ENCODE measurements around the gene IL1RN. TPM values are rescaled to one million over a fixed set of nuclear protein-coding genes. Genes with fewer than 3 reads are reported as not detected.
A peak's percentile ranks its signal among the peaks of the same experiment; 100 is the strongest.

The IL1RN gene
- total and polyA plus RNA-seq, 2 of the 13 experiments (the other 11 are each of a cell fraction or from before 2014, with no cell fraction given) = 21.2 to 101 TPM

DNA sequence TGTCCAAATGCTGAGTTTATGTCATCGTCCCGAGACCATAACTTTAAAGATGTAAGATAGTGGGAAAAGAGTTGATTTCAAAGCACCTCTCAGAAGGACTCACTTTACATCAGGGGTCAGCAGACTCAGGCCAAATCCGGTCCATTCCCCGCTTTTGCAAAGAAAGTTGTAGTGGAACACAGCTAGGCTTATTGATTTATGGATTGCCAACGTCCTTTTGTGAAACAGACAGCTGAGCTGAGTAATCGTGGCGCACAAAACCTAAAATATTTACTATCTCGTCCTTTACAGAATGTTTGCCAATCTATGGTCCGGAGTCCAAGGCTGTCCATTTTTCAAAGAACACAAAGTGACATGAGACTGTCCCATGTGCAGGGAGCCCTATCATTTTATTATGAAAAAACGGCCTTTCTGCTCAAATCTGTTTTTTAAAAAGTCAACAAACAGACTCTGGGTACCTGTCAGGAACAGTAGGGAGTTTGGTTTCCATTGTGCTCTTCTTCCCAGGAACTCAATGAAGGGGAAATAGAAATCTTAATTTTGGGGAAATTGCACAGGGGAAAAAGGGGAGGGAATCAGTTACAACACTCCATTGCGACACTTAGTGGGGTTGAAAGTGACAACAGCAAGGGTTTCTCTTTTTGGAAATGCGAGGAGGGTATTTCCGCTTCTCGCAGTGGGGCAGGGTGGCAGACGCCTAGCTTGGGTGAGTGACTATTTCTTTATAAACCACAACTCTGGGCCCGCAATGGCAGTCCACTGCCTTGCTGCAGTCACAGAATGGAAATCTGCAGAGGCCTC, at the start of gene IL1RN (continued):
- TF ChIP-seq U2AF1 (optimal IDR thresholded peaks at IDR 0.05; ENCODE audit: low read depth, low read length) (no peak), RBAK (CRISPR knock-in tag; IDR thresholded peaks at IDR 0.05) (no peak; the same call in 1 of the 2 replicates), ZNF546 (CRISPR knock-in tag; conservative IDR thresholded peaks at IDR 0.05) (no peak), ZNF382 (CRISPR knock-in tag; IDR thresholded peaks at IDR 0.05; ENCODE audit: borderline replicate concordance) (no peak), TBL1XR1 (IDR thresholded peaks at IDR 0.05; ENCODE audit: borderline replicate concordance, low read length, partially characterized antibody) (peak; percentile 77), SRY (CRISPR knock-in tag; IDR thresholded peaks at IDR 0.05) (no peak), PTBP1 (IDR thresholded peaks at IDR 0.05; ENCODE audit: low read depth, low read length, poor library complexity, severe bottlenecking) (no peak), ZNF121 (CRISPR knock-in tag; IDR thresholded peaks at IDR 0.05) (peak; percentile 51; the same call in 1 of the 2 replicates), NBN (conservative IDR thresholded peaks at IDR 0.05) (no peak), KDM4B (CRISPR knock-in tag; IDR thresholded peaks at IDR 0.05) (peak; percentile 71; the same call in 1 of the 2 replicates), ZNF619 (CRISPR knock-in tag; IDR thresholded peaks at IDR 0.05) (no peak), ZNF766 (CRISPR knock-in tag; IDR thresholded peaks at IDR 0.05; ENCODE audit: borderline replicate concordance) (0 out of 2 replicates have a peak, but pooled peaks have one; percentile 30), ZSCAN25 (CRISPR knock-in tag; IDR thresholded peaks at IDR 0.05) (peak; percentile 44; the same call in 1 of the 2 replicates), DR1 (CRISPR knock-in tag; IDR thresholded peaks at IDR 0.05) (peak; percentile 17; the same call in 1 of the 2 replicates), KDM1A (CRISPR knock-in tag; IDR thresholded peaks at IDR 0.05) (peak; percentile 58; the same call in 1 of the 2 replicates), DNMT3B (CRISPR knock-in tag; conservative IDR thresholded peaks at IDR 0.05) (peak; percentile 24; the same call in 1 of the 2 replicates), SETDB1 (CRISPR knock-in tag; IDR thresholded peaks at IDR 0.05; ENCODE audit: borderline replicate concordance) (no peak), ZNF768 (CRISPR knock-in tag; IDR thresholded peaks at IDR 0.05) (no peak), GATAD1 (CRISPR knock-in tag; IDR thresholded peaks at IDR 0.05) (peak; percentile 74), CENPX (CRISPR knock-in tag; IDR thresholded peaks at IDR 0.05) (no peak), ZNF180 (CRISPR knock-in tag; IDR thresholded peaks at IDR 0.05; ENCODE audit: borderline replicate concordance, low read depth) (no peak), ZBTB7B (CRISPR knock-in tag; IDR thresholded peaks at IDR 0.05) (peak; percentile 93), TARDBP (CRISPR knock-in tag; IDR thresholded peaks at IDR 0.05) (no peak), GTF2F1 (IDR thresholded peaks at IDR 0.05; ENCODE audit: low read length) (no peak), DMAP1 (CRISPR knock-in tag; IDR thresholded peaks at IDR 0.05) (peak; percentile 86), ZNF331 (CRISPR knock-in tag; IDR thresholded peaks at IDR 0.05) (no peak; the same call in none of the 2 replicates), NRL (CRISPR knock-in tag; IDR thresholded peaks at IDR 0.05; ENCODE audit: borderline replicate concordance) (no peak)
- TF ChIP-seq, protein P1, sequence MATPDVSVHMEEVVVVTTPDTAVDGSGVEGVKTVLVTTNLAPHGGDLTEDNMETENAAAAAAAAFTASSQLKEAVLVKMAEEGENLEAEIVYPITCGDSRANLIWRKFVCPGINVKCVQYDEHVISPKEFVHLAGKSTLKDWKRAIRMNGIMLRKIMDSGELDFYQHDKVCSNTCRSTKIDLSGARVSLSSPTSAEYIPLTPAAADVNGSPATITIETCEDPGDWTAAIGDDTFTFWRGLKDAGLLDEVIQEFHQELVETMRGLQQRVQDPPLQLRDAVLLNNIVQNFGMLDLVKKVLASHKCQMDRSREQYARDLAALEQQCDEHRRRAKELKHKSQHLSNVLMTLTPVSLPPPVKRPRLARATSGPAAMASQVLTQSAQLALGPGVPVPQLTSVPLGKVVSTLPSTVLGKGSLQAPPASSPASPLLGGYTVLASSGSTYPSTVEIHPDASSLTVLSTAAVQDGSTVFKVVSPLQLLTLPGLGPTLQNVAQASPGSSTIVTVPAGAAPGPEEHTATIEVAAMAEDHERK (CRISPR knock-in tag; IDR thresholded peaks at IDR 0.05; ENCODE audit: low read depth) = no peak
- TF ChIP-seq, protein P2, sequence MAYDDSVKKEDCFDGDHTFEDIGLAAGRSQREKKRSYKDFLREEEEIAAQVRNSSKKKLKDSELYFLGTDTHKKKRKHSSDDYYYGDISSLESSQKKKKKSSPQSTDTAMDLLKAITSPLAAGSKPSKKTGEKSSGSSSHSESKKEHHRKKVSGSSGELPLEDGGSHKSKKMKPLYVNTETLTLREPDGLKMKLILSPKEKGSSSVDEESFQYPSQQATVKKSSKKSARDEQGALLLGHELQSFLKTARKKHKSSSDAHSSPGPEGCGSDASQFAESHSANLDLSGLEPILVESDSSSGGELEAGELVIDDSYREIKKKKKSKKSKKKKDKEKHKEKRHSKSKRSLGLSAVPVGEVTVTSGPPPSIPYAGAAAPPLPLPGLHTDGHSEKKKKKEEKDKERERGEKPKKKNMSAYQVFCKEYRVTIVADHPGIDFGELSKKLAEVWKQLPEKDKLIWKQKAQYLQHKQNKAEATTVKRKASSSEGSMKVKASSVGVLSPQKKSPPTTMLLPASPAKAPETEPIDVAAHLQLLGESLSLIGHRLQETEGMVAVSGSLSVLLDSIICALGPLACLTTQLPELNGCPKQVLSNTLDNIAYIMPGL (CRISPR knock-in tag; IDR thresholded peaks at IDR 0.05; ENCODE audit: borderline replicate concordance in 1 of 2, low read depth in 1 of 2) = peak in 1 of 2 experiments; percentile 66; a peak in 1 of 4 replicates
